Ectodermal cell (in vitro differentiated cells): ENCODE results near the gene JTB.

Experiments
- H3K27ac ChIP-seq: 2 replicates; pipeline ENCODE4 v1.7.0; 2013; ENCODE audit warnings: mild to moderate bottlenecking, low read depth, low read length; ENCODE audit not compliant: insufficient read depth, poor library complexity, severe bottlenecking
- H3K27me3 ChIP-seq: 2 replicates; pipeline ENCODE4 v1.7.0; 2013; ENCODE audit warnings: mild to moderate bottlenecking, low read length; ENCODE audit not compliant: insufficient read depth, control insufficient read depth, poor library complexity, severe bottlenecking
- H3K36me3 ChIP-seq: one replicate; pipeline ENCODE4 v1.7.0; 2013; ENCODE audit warnings: low read length; ENCODE audit not compliant: control insufficient read depth, insufficient read depth
- H3K4me1 ChIP-seq: one replicate; pipeline ENCODE4 v1.7.0; 2013; ENCODE audit warnings: low read length; ENCODE audit not compliant: control insufficient read depth, insufficient read depth
- H3K4me3 ChIP-seq: 2 replicates; pipeline ENCODE4 v1.7.0; 2013; ENCODE audit warnings: low read depth, low read length, control low read depth; ENCODE audit not compliant: insufficient read depth
- H3K9me3 ChIP-seq: 2 replicates; pipeline ENCODE4 v1.7.0; 2013; ENCODE audit warnings: mild to moderate bottlenecking, low read length, moderate library complexity; ENCODE audit not compliant: control insufficient read depth
- WGBS, 2 experiments: methylation state at CpG; one replicate each; pipeline ENCODE4 v1.1.7; 2013; ENCODE audit warnings: missing lambda C conversion rate in 2 of 2; 5-methylcytosine and 5-hydroxymethylcytosine counted together

JTB gene

GRCh38 chr1:153963850-153964331 lies 13.6 kb downstream of the JTB start:
- Histone ChIP-seq H3K27ac (peak overlapping the region; percentile 96), H3K27me3 (no peaks in the 10 kb centered on the region), H3K4me1 (peaks cover 15% of the 10 kb centered on the region), H3K9me3 (no peaks in the 10 kb centered on the region), H3K4me3 (peak overlapping the region; percentile 83), H3K36me3 (peaks cover 17% of the 10 kb centered on the region)
- WGBS, 2 experiments, result 0 to 1% methylated on average over 22 of the region's 22 CpGs

GRCh38 chr1:153963030-153963849 lies 14.2 kb downstream of the JTB start, which contains the start of gene SLC39A1:
Gene SLC39A1, minus strand, starts transcription at chr1:153963537. Its CDS starts 822 bp downstream, at chr1:153962715.
- H3K9me3 ChIP-seq, result no peaks in the 10 kb centered on the region
- H3K27me3 ChIP-seq, result no peaks in the 10 kb centered on the region
- peaks cover 15% of the 10 kb centered on the region for H3K4me1 ChIP-seq
- H3K36me3 ChIP-seq, result peaks cover 17% of the 10 kb centered on the region
- peak within 1 kb of the TSS; percentile 96 for H3K27ac ChIP-seq
- WGBS, 2 experiments, result 0 to 1% methylated on average over 54 of the region's 54 CpGs
- H3K4me3 ChIP-seq, result peak within 1 kb of the TSS; percentile 83

- whole genome bisulfite sequencing, 2 experiments, result 14 to 17% methylated on average over 16 of the region's 16 CpGs
- H3K27ac ChIP-seq, result no peak overlapping the region
- H3K9me3 ChIP-seq, result no peaks in the 10 kb centered on the region
- peak overlapping the region; percentile 83 for H3K4me3 ChIP-seq
- no peaks in the 10 kb centered on the region for H3K27me3 ChIP-seq
- H3K36me3 ChIP-seq, result peaks cover 17% of the 10 kb centered on the region
- peaks cover 17% of the 10 kb centered on the region for H3K4me1 ChIP-seq
Observed at GRCh38 chr1:153962088-153963029, 15.1 kb downstream of the JTB start.

GRCh38 chr1:153961421-153961820 lies 16.1 kb downstream of the JTB start:
- WGBS, 2 experiments, result 85 to 87% methylated on average over 4 of the region's 4 CpGs
- no peaks in the 10 kb centered on the region for H3K9me3 ChIP-seq
- H3K27ac ChIP-seq, result no peak overlapping the region
- H3K27me3 ChIP-seq, result no peaks in the 10 kb centered on the region
- peaks cover 17% of the 10 kb centered on the region for H3K36me3 ChIP-seq
- H3K4me3 ChIP-seq, result peak overlapping the region; percentile 83
- H3K4me1 ChIP-seq, result peaks cover 25% of the 10 kb centered on the region

GRCh38 chr1:153960206-153960605 lies 17.3 kb downstream of the JTB start:
- no peaks in the 10 kb centered on the region for H3K27me3 ChIP-seq
- peaks cover 26% of the 10 kb centered on the region for H3K4me1 ChIP-seq
- H3K36me3 ChIP-seq, result peaks cover 17% of the 10 kb centered on the region
- WGBS, 2 experiments, result 95% methylated on average over 11 of the region's 11 CpGs
- H3K9me3 ChIP-seq, result no peaks in the 10 kb centered on the region
- no peak overlapping the region for H3K4me3 ChIP-seq
- no peak overlapping the region for H3K27ac ChIP-seq

- Histone ChIP-seq H3K4me1 (peaks cover 26% of the 10 kb centered on the region), H3K9me3 (no peaks in the 10 kb centered on the region), H3K4me3 (no peak overlapping the region), H3K36me3 (peaks cover 17% of the 10 kb centered on the region), H3K27ac (peak overlapping the region; percentile 73), H3K27me3 (no peaks in the 10 kb centered on the region)
- WGBS, 2 experiments, result 87 to 88% methylated on average over 3 of the region's 3 CpGs
Observed at GRCh38 chr1:153959454-153959853, 18.0 kb downstream of the JTB start.

- H3K9me3 ChIP-seq, result no peaks in the 10 kb centered on the region
- no peak overlapping the region for H3K4me3 ChIP-seq
- no peaks in the 10 kb centered on the region for H3K27me3 ChIP-seq
- WGBS, 2 experiments, result 50 to 55% methylated on average over 4 of the region's 4 CpGs
- peaks cover 26% of the 10 kb centered on the region for H3K4me1 ChIP-seq
- peaks cover 17% of the 10 kb centered on the region for H3K36me3 ChIP-seq
- H3K27ac ChIP-seq, result peak overlapping the region; percentile 73
Observed at GRCh38 chr1:153958961-153959260, 18.6 kb downstream of the JTB start.

- Histone ChIP-seq H3K4me3 (peak within 1 kb of the TSS; percentile 84), H3K4me1 (peaks cover 26% of the 10 kb centered on the region), H3K36me3 (peaks cover 20% of the 10 kb centered on the region), H3K9me3 (no peaks in the 10 kb centered on the region), H3K27me3 (no peaks in the 10 kb centered on the region), H3K27ac (peak within 1 kb of the TSS; percentile 73)
- WGBS, 2 experiments, result 0% methylated on average over 74 of the region's 75 CpGs
Observed at GRCh38 chr1:153958111-153958960, 19.1 kb downstream of the JTB start, which contains the start of gene CRTC2. Gene CRTC2, minus strand, starts transcription at chr1:153958612. Its CDS starts 115 bp downstream, at chr1:153958497.

- Histone ChIP-seq H3K27me3 (no peaks in the 10 kb centered on the region), H3K4me1 (peaks cover 26% of the 10 kb centered on the region), H3K4me3 (peak overlapping the region; percentile 84), H3K27ac (peak overlapping the region; percentile 53), H3K36me3 (peaks cover 20% of the 10 kb centered on the region), H3K9me3 (no peaks in the 10 kb centered on the region)
- WGBS, 2 experiments, result 0% methylated on average over 13 of the region's 13 CpGs
Observed at GRCh38 chr1:153957744-153958110, 19.7 kb downstream of the JTB start.
